Ovary (tissue), 9 donors: Measurements from ENCODE around the gene ACACB. TPM values are rescaled to one million over a fixed set of nuclear protein-coding genes. Genes with fewer than 3 reads are reported as not detected.

Source experiments
- DNase-seq, 5 donors: peaks; one replicate each; pipeline ENCODE4 v3.0.0-alpha.2; 2019 to 2020
- H3K27ac ChIP-seq, 2 donors: fragments of 200-600 bp; one replicate each; pipeline versions ENCODE4 v1.5.1 to v1.8.0; 2019 to 2022
- H3K27me3 ChIP-seq: fragments of 200-600 bp; one replicate; pipeline ENCODE4 v1.8.0; 2022
- H3K36me3 ChIP-seq: fragments of 200-600 bp; sonication (generic); one replicate; pipeline ENCODE4 v1.5.1; 2019
- H3K4me1 ChIP-seq: one replicate; pipeline ENCODE4 v1.8.1; 2013; ENCODE audit warnings: mild to moderate bottlenecking, moderate library complexity; ENCODE audit not compliant: insufficient read depth
- H3K4me3 ChIP-seq: fragments of 200-600 bp; sonication (generic); one replicate; pipeline ENCODE4 v1.5.1; 2017
- H3K9me3 ChIP-seq, 2 donors: fragments of 200-600 bp in 1 of 2; sonication (generic) in 1 of 2; one replicate each; pipeline versions ENCODE4 v1.5.1 to v1.8.1; 2013 to 2019; ENCODE audit warnings: mild to moderate bottlenecking in 1 of 2, moderate library complexity in 1 of 2
- EP300 ChIP-seq: sonication (generic); formaldehyde crosslinking; IDR thresholded peaks from one replicate; pipeline ENCODE4 v1.6.1; 2017; ENCODE audit warnings: antibody characterized with exemption
- POLR2A ChIP-seq: fragments of 450-650 bp; IDR thresholded peaks from one replicate; pipeline ENCODE4 v1.6.1; 2017; ENCODE audit warnings: antibody characterized with exemption, mild to moderate bottlenecking, moderate library complexity
- WGBS, 3 donors: extraction: QIAGEN DNeasy Blood & Tissue Kit in 1 of 3; methylation state at CpG; one replicate each; pipeline versions ENCODE4 v1.1.5 to v1.1.7; 2013 to 2017; 5-methylcytosine and 5-hydroxymethylcytosine counted together
- intact Hi-C, 4 donors: fragments of 100-400 bp; cut with DNase I; formaldehyde crosslinking; loops; one replicate each; pipeline versions ENCODE4 v1.11.0 to v1.15.1; 2022 to 2023
- polyA plus RNA-seq, 2 donors: library from polyadenylated mRNA; stranded (reverse); fragments of 200-250 nt in 1 of 2; fragments of 350-450 nt in 1 of 2; fragmentation: Illumina TruSeq in 1 of 2; extraction: RNeasy Lipid Tissue Mini Kit (QIAGEN cat#74804) in 1 of 2; gene quantifications; one replicate each; pipeline ENCODE4 v1.2.3, GENCODE V29; 2013 to 2014
- total RNA-seq, 7 donors: library from RNA; depleted of rRNA in 2 of 7; stranded (reverse); fragments of >200 nt in 2 of 7; fragmentation: NEBNext Ultra II Directional in 3 of 7; extraction: Animal tissue kit (Norgen Biotek cat#: 25700) in 3 of 7; gene quantifications; one replicate each; pipeline versions ENCODE4 v1.1.0 to v1.2.4, GENCODE V29; 2016 to 2023
- TF ChIP-seq, protein P1 (sequence below), 3 donors: fragments of 450-650 bp in 2 of 3; fragments of 200-600 bp in 1 of 3; IDR thresholded peaks; one replicate each; pipeline versions ENCODE4 v1.5.1 to v1.8.0; 2016 to 2022; ENCODE audit warnings: antibody characterized with exemption in 3 of 3, mild to moderate bottlenecking in 1 of 3
- donor health status: DM: no; HTN: no; CAD: no; lungs with moderate emphysema.
- donor health status: DM: no; HTN: no; CAD: no.
- donor health status: Bipolar disorder and iron deficiency.
- donor health status: DM: yes; HTN: yes; CAD: no.
- donor health status: DM: no; HTN: no; CAD: no.
- donor health status: DM: yes; HTN: yes; CAD: no.

ACACB gene
- total and polyA plus RNA-seq, 9 donors: 20.5 to 56.5 (median 40.4) TPM

DNA sequence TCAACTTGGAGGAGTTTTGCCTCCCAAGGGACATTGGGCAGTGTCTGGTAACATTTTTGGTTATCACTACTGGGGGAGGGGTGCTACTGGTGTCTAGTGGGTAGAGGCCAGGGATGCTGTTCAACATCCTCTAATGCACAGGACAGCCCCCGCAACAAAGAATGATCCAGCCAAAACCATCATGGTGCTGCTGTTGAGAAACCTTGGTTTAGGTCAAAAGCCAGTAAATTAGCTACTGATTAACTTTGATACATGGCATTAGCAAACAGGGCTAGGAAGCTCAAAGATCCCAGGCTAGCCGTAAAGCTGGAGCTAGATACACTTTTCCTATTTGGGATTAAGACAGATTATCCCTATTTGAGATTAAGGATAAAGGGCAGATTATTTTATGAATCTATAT, 32.0 kb upstream of the ACACB start:
- no peak for DNase-seq
- TF ChIP-seq EP300 (no peak), POLR2A (no peak)
- TF ChIP-seq, protein P1, sequence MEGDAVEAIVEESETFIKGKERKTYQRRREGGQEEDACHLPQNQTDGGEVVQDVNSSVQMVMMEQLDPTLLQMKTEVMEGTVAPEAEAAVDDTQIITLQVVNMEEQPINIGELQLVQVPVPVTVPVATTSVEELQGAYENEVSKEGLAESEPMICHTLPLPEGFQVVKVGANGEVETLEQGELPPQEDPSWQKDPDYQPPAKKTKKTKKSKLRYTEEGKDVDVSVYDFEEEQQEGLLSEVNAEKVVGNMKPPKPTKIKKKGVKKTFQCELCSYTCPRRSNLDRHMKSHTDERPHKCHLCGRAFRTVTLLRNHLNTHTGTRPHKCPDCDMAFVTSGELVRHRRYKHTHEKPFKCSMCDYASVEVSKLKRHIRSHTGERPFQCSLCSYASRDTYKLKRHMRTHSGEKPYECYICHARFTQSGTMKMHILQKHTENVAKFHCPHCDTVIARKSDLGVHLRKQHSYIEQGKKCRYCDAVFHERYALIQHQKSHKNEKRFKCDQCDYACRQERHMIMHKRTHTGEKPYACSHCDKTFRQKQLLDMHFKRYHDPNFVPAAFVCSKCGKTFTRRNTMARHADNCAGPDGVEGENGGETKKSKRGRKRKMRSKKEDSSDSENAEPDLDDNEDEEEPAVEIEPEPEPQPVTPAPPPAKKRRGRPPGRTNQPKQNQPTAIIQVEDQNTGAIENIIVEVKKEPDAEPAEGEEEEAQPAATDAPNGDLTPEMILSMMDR (IDR thresholded peaks at IDR 0.05): no peak
- intact Hi-C loops: no loop called here
- no peak overlapping the region for H3K4me3 ChIP-seq
- H3K27ac ChIP-seq: no peak overlapping the region
- H3K36me3 ChIP-seq: no peaks in the 10 kb centered on the region
- no peaks in the 10 kb centered on the region for H3K9me3 ChIP-seq
- WGBS, 3 donors: 93 to 96% (median 94%) methylated on average over 2 of the region's 2 CpGs
- no peaks in the 10 kb centered on the region for H3K4me1 ChIP-seq
- H3K27me3 ChIP-seq: no peaks in the 10 kb centered on the region

DNA sequence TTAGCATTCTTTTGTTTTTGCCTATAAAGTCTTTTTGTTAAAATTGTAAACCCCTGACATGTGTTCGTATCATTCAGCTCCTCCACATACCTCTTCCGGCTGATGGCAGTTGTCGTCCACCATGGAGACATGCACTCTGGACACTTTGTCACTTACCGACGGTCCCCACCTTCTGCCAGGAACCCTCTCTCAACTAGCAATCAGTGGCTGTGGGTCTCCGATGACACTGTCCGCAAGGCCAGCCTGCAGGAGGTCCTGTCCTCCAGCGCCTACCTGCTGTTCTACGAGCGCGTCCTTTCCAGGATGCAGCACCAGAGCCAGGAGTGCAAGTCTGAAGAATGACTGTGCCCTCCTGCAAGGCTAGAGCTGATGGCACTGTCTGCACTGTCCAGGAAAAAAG, 30.8 kb upstream of the ACACB start:
- H3K36me3 ChIP-seq: no peaks in the 10 kb centered on the region
- H3K4me1 ChIP-seq: no peaks in the 10 kb centered on the region
- WGBS, 3 donors: 92 to 96% (median 93%) methylated on average over 11 of the region's 11 CpGs
- no peaks in the 10 kb centered on the region for H3K9me3 ChIP-seq
- H3K27me3 ChIP-seq: no peaks in the 10 kb centered on the region
- DNase-seq: no peak
- TF ChIP-seq POLR2A: no peak
- TF ChIP-seq, protein P1 (IDR thresholded peaks at IDR 0.05): no peak
- no peak for TF ChIP-seq EP300
- H3K4me3 ChIP-seq: no peak overlapping the region
- no peak overlapping the region for H3K27ac ChIP-seq
- intact Hi-C loops: no loop called here

DNA sequence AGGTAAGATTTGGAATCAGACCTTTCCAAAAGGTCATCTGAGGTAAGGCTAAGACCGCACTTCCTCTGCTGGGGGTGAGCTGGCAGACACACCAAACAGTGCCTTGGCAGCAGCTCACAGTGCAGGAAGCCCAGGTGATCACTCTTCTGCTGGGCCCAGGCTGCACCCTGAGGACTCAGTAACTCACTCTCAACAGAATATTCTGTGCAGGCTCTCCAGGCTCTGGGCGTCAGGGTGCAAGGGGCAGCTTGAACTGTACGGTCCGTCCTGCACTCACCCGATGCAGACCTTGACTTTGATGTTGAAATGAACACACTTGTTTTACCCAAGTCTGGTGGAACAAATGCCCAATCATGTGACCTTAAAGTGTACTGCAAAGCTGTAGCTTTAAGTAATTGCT, 29.1 kb upstream of the ACACB start:
- Histone ChIP-seq H3K9me3 (no peaks in the 10 kb centered on the region), H3K4me3 (no peak overlapping the region), H3K4me1 (no peaks in the 10 kb centered on the region), H3K36me3 (no peaks in the 10 kb centered on the region), H3K27ac (no peak overlapping the region), H3K27me3 (no peaks in the 10 kb centered on the region)
- no peak for DNase-seq
- TF ChIP-seq POLR2A (no peak), EP300 (no peak)
- TF ChIP-seq, protein P1 (IDR thresholded peaks at IDR 0.05): no peak
- WGBS, 3 donors: 40 to 49% (median 43%) methylated on average over 5 of the region's 5 CpGs
- intact Hi-C loops: no loop called here

DNA sequence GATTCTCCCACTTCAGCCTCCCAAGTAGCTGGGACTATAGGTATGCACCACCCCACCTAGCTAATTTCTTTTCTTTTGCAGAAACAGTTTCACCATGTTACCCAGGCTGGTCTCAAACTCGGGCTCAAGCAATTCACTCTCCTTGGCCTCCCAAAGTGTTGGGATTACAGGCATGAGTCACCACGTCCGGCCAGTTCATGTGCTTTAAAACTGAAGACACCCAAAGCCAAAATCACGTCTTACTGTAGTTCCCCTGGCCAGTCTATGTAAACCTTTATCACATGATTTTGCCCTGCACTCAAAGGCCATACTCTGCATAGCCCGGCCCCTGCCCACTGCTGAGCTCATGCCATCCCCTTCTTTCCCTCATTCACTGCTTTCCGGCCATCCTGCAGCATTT, 27.6 kb upstream of the ACACB start:
- Histone ChIP-seq H3K36me3 (no peaks in the 10 kb centered on the region), H3K4me1 (peaks cover 3% of the 10 kb centered on the region), H3K4me3 (no peak overlapping the region), H3K27ac (no peak overlapping the region), H3K27me3 (no peaks in the 10 kb centered on the region), H3K9me3 (no peaks in the 10 kb centered on the region)
- TF ChIP-seq, protein P1 (IDR thresholded peaks at IDR 0.05): no peak
- no peak for TF ChIP-seq EP300
- no peak for TF ChIP-seq POLR2A
- WGBS, 3 donors: 60 to 72% (median 68%) methylated on average over 6 of the region's 6 CpGs
- intact Hi-C loops: no loop called here
- DNase-seq: no peak
